ENCODE data around the gene FUCA1.
A peak's percentile ranks its signal among the peaks of the same experiment; 100 is the strongest.
"Not testable (repeated sequence)": the region's sequence is repeated elsewhere in the genome, so short reads cannot be mapped to it uniquely, and the experiment has no call there.

Gene FUCA1

GRCh38 chr1:23803674-23804073 is 64.4 kb downstream of the FUCA1 start:
- Histone ChIP-seq H3K4me3 (ENCODE audit: low read depth, low read length) (no peak overlapping the region), H2AFZ (ENCODE audit: low read length, unreplicated experiment) (no peak overlapping the region), H3K27ac (ENCODE audit: low read depth, low read length) (no peak overlapping the region), H3K27me3 (ENCODE audit: insufficient read depth, low read length) (no peaks in the 10 kb centered on the region), H3K36me3 (ENCODE audit: insufficient read depth, low read length) (peaks cover 4% of the 10 kb centered on the region; the same call in 1 of the 2 replicates), H3K79me2 (ENCODE audit: control insufficient read depth, insufficient read depth, low read length, unreplicated experiment) (peaks cover 7% of the 10 kb centered on the region), H3K4me1 (ENCODE audit: control insufficient read depth, insufficient read depth, low read length, unreplicated experiment) (peaks cover 10% of the 10 kb centered on the region)

- H3K36me3 ChIP-seq (ENCODE audit: insufficient read depth, low read length); H2AFZ ChIP-seq (ENCODE audit: low read length, unreplicated experiment); H3K79me2 ChIP-seq (ENCODE audit: control insufficient read depth, insufficient read depth, low read length, unreplicated experiment); H3K27me3 ChIP-seq (ENCODE audit: insufficient read depth, low read length); H3K27ac ChIP-seq (ENCODE audit: low read depth, low read length); H3K4me3 ChIP-seq (ENCODE audit: low read depth, low read length): not testable (repeated sequence)
- peaks cover 10% of the 10 kb centered on the region for H3K4me1 ChIP-seq (ENCODE audit: control insufficient read depth, insufficient read depth, low read length, unreplicated experiment)
These were observed 65.2 kb downstream of the FUCA1 start for GRCh38 chr1:23802809-23803342.

- H3K79me2 ChIP-seq (ENCODE audit: control insufficient read depth, insufficient read depth, low read length, unreplicated experiment): peaks cover 7% of the 10 kb centered on the region
- no peak overlapping the region for H3K27ac ChIP-seq (ENCODE audit: low read depth, low read length)
- H2AFZ ChIP-seq (ENCODE audit: low read length, unreplicated experiment): no peak overlapping the region
- H3K4me3 ChIP-seq (ENCODE audit: low read depth, low read length): peak overlapping the region; percentile 95; the same call in 1 of the 2 replicates
- H3K27me3 ChIP-seq (ENCODE audit: insufficient read depth, low read length): no peaks in the 10 kb centered on the region
- H3K36me3 ChIP-seq (ENCODE audit: insufficient read depth, low read length): peaks cover 4% of the 10 kb centered on the region; the same call in 1 of the 2 replicates
- peaks cover 10% of the 10 kb centered on the region for H3K4me1 ChIP-seq (ENCODE audit: control insufficient read depth, insufficient read depth, low read length, unreplicated experiment)
These were observed 66.2 kb downstream of the FUCA1 start for GRCh38 chr1:23801876-23802275.

GRCh38 chr1:23801338-23801748 is 66.7 kb downstream of the FUCA1 start:
- no peak overlapping the region for H3K27ac ChIP-seq (ENCODE audit: low read depth, low read length)
- peaks cover 7% of the 10 kb centered on the region for H3K79me2 ChIP-seq (ENCODE audit: control insufficient read depth, insufficient read depth, low read length, unreplicated experiment)
- peaks cover 10% of the 10 kb centered on the region for H3K4me1 ChIP-seq (ENCODE audit: control insufficient read depth, insufficient read depth, low read length, unreplicated experiment)
- H3K27me3 ChIP-seq (ENCODE audit: insufficient read depth, low read length): no peaks in the 10 kb centered on the region
- H3K36me3 ChIP-seq (ENCODE audit: insufficient read depth, low read length): peaks cover 4% of the 10 kb centered on the region; the same call in 1 of the 2 replicates
- peak overlapping the region; percentile 95 for H3K4me3 ChIP-seq (ENCODE audit: low read depth, low read length)
- no peak overlapping the region for H2AFZ ChIP-seq (ENCODE audit: low read length, unreplicated experiment)

- peaks cover 7% of the 10 kb centered on the region for H3K79me2 ChIP-seq (ENCODE audit: control insufficient read depth, insufficient read depth, low read length, unreplicated experiment)
- H3K27me3 ChIP-seq (ENCODE audit: insufficient read depth, low read length): no peaks in the 10 kb centered on the region
- H2AFZ ChIP-seq (ENCODE audit: low read length, unreplicated experiment): peak within 1 kb of the TSS; percentile 87
- H3K36me3 ChIP-seq (ENCODE audit: insufficient read depth, low read length): peaks cover 7% of the 10 kb centered on the region; the same call in 1 of the 2 replicates
- peak within 1 kb of the TSS; percentile 95 for H3K4me3 ChIP-seq (ENCODE audit: low read depth, low read length)
- peak within 1 kb of the TSS; percentile 74 for H3K27ac ChIP-seq (ENCODE audit: low read depth, low read length)
- peaks cover 10% of the 10 kb centered on the region for H3K4me1 ChIP-seq (ENCODE audit: control insufficient read depth, insufficient read depth, low read length, unreplicated experiment)
These were observed 67.4 kb downstream of the FUCA1 start, which contains the start of gene GALE for GRCh38 chr1:23800400-23801337. TSS of gene GALE (minus strand) at chr1:23800754. CDS start at chr1:23799007, 1,747 bp downstream.

GRCh38 chr1:23799570-23800399 is 68.3 kb downstream of the FUCA1 start:
- Histone ChIP-seq H3K4me1 (ENCODE audit: control insufficient read depth, insufficient read depth, low read length, unreplicated experiment) (peaks cover 10% of the 10 kb centered on the region), H2AFZ (ENCODE audit: low read length, unreplicated experiment) (peak overlapping the region; percentile 64), H3K36me3 (ENCODE audit: insufficient read depth, low read length) (peaks cover 7% of the 10 kb centered on the region; the same call in 1 of the 2 replicates), H3K79me2 (ENCODE audit: control insufficient read depth, insufficient read depth, low read length, unreplicated experiment) (peaks cover 7% of the 10 kb centered on the region), H3K27ac (ENCODE audit: low read depth, low read length) (peak overlapping the region; percentile 74), H3K4me3 (ENCODE audit: low read depth, low read length) (peak overlapping the region; percentile 95), H3K27me3 (ENCODE audit: insufficient read depth, low read length) (no peaks in the 10 kb centered on the region)

GRCh38 chr1:23799255-23799569 is 68.9 kb downstream of the FUCA1 start:
- H3K4me3 ChIP-seq (ENCODE audit: low read depth, low read length): peak overlapping the region; percentile 95
- peaks cover 10% of the 10 kb centered on the region for H3K4me1 ChIP-seq (ENCODE audit: control insufficient read depth, insufficient read depth, low read length, unreplicated experiment)
- peak overlapping the region; percentile 74 for H3K27ac ChIP-seq (ENCODE audit: low read depth, low read length)
- no peaks in the 10 kb centered on the region for H3K27me3 ChIP-seq (ENCODE audit: insufficient read depth, low read length)
- peaks cover 7% of the 10 kb centered on the region for H3K79me2 ChIP-seq (ENCODE audit: control insufficient read depth, insufficient read depth, low read length, unreplicated experiment)
- H2AFZ ChIP-seq (ENCODE audit: low read length, unreplicated experiment): peak overlapping the region; percentile 64
- peaks cover 7% of the 10 kb centered on the region; the same call in 1 of the 2 replicates for H3K36me3 ChIP-seq (ENCODE audit: insufficient read depth, low read length)

- Histone ChIP-seq H3K4me3 (ENCODE audit: low read depth, low read length) (peak overlapping the region; percentile 95), H3K79me2 (ENCODE audit: control insufficient read depth, insufficient read depth, low read length, unreplicated experiment) (peaks cover 9% of the 10 kb centered on the region), H3K36me3 (ENCODE audit: insufficient read depth, low read length) (peaks cover 7% of the 10 kb centered on the region; the same call in 1 of the 2 replicates), H3K4me1 (ENCODE audit: control insufficient read depth, insufficient read depth, low read length, unreplicated experiment) (peaks cover 11% of the 10 kb centered on the region), H2AFZ (ENCODE audit: low read length, unreplicated experiment) (no peak overlapping the region), H3K27ac (ENCODE audit: low read depth, low read length) (peak overlapping the region; percentile 74), H3K27me3 (ENCODE audit: insufficient read depth, low read length) (no peaks in the 10 kb centered on the region)
These were observed 69.4 kb downstream of the FUCA1 start for GRCh38 chr1:23798662-23799142.

GRCh38 chr1:23797478-23798448 is 70.3 kb downstream of the FUCA1 start:
- Histone ChIP-seq H3K79me2 (ENCODE audit: control insufficient read depth, insufficient read depth, low read length, unreplicated experiment) (peaks cover 18% of the 10 kb centered on the region), H3K27me3 (ENCODE audit: insufficient read depth, low read length) (no peaks in the 10 kb centered on the region), H3K36me3 (ENCODE audit: insufficient read depth, low read length) (peaks cover 7% of the 10 kb centered on the region; the same call in 1 of the 2 replicates), H3K4me3 (ENCODE audit: low read depth, low read length) (no peak overlapping the region), H2AFZ (ENCODE audit: low read length, unreplicated experiment) (no peak overlapping the region), H3K4me1 (ENCODE audit: control insufficient read depth, insufficient read depth, low read length, unreplicated experiment) (peaks cover 20% of the 10 kb centered on the region), H3K27ac (ENCODE audit: low read depth, low read length) (no peak overlapping the region)

Data from ACC112 (cell line).